HG03442 (cell line): ENCODE data around the gene PAFAH1B2.
"Not testable (repeated sequence)": the region's sequence is repeated elsewhere in the genome, so short reads cannot be mapped to it uniquely, and the experiment has no call there.

Source experiments
- ATAC-seq: cut with Tn5 transposase; IDR thresholded peaks from one replicate; pipeline ENCODE4 v1.9.1; 2021; ENCODE audit warnings: mild to moderate bottlenecking, moderate library complexity; ENCODE audit not compliant: unreplicated experiment

The PAFAH1B2 gene

GRCh38 chr11:117127171-117127901 lies 16.8 kb upstream of the PAFAH1B2 start:
- no peak for ATAC-seq

- no peak for ATAC-seq
Measured at GRCh38 chr11:117128289-117128688, 15.8 kb upstream of the PAFAH1B2 start.

DNA sequence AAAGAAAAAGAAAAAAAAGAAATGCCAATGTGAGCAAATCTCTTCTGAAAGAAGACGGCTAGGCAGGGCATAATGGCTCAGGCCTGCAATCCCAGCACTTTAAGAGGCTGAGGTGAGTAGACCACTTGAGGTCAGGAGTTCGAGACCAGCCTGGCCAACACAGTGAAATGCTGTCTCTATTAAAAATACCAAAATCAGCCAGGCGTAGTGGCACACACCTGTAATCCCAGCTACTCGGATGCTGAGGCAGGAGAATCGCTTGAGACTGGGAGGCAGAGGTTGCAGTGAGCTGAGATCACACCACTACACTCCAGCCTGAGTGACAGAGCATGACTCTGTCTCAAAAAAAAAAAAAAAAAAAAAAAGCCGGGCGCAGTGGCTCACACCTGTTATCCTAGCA lies 13.7 kb upstream of the PAFAH1B2 start:
- not testable (repeated sequence) for ATAC-seq

- no peak for ATAC-seq
Measured at GRCh38 chr11:117130879-117131278, 13.2 kb upstream of the PAFAH1B2 start.

DNA sequence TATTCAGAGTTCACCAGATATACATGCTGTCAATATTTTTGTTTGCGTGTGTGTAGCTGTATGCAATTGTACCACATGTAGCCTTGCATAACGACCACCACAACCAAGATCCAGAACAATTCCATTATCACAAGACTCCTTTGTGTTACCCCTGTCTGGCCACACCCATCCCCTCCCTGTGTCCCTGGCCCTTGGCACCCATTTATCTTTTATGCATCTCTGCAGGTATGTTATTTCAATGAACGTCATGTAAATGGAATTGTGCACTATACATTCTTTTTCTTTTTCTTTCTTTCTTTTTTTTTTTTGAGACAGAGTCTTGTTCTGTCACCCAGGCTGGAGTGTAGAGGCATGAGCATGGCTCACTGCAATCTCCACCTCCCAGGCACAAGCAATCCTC lies 9.7 kb upstream of the PAFAH1B2 start:
- no peak for ATAC-seq

- not testable (repeated sequence) for ATAC-seq
Measured at GRCh38 chr11:117134979-117135378, 9.1 kb upstream of the PAFAH1B2 start.

- not testable (repeated sequence) for ATAC-seq
Measured at GRCh38 chr11:117137223-117138086, 6.6 kb upstream of the PAFAH1B2 start.

GRCh38 chr11:117143390-117143789 lies 697 bp upstream of the PAFAH1B2 start:
- ATAC-seq = no peak

DNA sequence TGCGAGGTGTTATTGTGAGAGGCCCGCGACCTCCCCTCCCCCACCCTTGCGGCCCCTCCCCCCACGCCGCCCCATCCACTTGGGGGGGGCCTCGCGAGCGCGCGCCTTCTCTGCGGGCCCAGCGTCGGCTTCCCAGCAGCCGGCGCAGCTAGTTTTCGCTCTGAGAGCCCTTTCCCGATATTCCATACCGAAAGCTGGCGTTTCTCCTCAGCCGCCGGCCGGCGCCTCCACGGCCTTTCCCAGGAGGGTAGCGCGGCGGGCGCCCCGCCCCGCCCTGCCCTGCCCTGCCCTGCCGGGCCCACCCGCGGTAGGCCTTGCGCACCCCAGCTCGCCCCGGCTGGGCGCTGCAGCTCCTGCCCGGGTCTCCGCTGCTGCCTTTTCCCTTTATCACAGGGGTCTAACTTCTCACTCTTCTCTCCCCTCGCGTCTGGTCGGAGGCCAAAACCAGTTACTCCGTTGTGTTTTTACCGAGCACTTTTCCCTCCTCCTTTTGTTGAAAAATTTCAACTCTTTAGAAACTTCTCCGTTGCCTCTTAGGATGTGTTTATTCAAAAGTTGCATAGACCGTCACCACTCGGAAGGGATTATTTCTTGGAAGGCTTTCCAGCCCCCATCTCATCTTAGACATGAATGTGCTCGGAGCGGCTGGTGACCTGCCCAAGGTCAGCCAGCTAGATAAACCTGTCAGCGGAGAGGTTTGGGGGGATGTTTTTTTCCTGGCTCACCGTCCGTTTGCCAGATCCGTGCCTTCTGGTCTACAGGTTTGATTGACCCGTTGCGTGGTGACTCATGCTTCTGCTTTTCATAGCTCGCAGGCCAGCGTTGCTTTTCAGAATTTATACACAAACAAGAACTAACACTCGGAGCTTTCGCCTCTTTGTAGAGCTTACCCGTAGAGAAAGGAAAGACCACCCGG lies 648 bp downstream of the PAFAH1B2 start:
- peak; percentile 47 for ATAC-seq

- no peak for ATAC-seq
Measured at GRCh38 chr11:117145393-117145761, 1.3 kb downstream of the PAFAH1B2 start.

DNA sequence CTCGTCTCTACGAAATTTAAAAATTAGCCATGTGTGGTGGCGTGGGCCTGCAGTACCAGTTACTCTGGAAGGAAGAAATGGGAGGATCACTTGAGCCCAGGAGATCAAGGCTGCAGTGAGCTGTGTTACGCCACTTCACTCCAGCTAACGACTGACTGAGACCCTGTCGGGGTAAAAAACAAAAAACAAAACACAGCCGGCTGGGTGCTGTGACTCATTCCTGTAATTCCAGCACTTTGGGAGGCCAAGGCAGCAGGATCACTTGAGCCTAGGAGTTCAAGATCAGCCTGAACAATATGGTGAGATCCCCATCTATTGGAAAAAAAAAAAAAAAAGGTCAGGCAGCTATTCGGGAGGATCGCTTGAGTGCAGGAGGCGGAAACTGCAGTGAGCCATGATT lies 2.4 kb downstream of the PAFAH1B2 start:
- no peak for ATAC-seq

GRCh38 chr11:117152066-117152465 lies 8.0 kb downstream of the PAFAH1B2 start:
- no peak for ATAC-seq

- ATAC-seq = no peak
Measured at GRCh38 chr11:117154468-117154867, 10.4 kb downstream of the PAFAH1B2 start.

- no peak for ATAC-seq
Measured at GRCh38 chr11:117157507-117157906, 13.4 kb downstream of the PAFAH1B2 start.

- no peak for ATAC-seq
Measured at GRCh38 chr11:117159892-117160291, 15.8 kb downstream of the PAFAH1B2 start.

- no peak for ATAC-seq
Measured at GRCh38 chr11:117160826-117161225, 16.7 kb downstream of the PAFAH1B2 start.

DNA sequence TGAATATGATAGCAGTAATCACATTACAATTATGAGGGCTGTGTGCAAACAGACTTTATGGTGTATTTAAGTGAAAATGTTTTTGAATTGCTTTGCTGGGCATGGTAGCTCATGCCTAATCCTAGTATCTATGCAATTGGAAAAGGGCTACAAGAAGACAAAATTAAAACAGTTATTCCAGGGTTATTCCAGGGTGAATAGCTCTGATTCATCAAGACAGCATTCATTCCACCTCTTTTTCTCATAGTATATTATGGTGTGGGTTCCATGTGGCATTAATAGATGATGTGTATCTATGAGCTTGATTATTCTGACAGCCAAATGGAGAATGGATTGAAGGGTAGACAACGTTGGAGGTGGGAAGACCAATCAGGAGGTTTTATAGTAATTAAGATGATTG lies 22.4 kb downstream of the PAFAH1B2 start:
- no peak for ATAC-seq

GRCh38 chr11:117169736-117170135 lies 25.6 kb downstream of the PAFAH1B2 start:
- ATAC-seq = no peak

GRCh38 chr11:117170210-117170609 lies 26.1 kb downstream of the PAFAH1B2 start:
- ATAC-seq = no peak

DNA sequence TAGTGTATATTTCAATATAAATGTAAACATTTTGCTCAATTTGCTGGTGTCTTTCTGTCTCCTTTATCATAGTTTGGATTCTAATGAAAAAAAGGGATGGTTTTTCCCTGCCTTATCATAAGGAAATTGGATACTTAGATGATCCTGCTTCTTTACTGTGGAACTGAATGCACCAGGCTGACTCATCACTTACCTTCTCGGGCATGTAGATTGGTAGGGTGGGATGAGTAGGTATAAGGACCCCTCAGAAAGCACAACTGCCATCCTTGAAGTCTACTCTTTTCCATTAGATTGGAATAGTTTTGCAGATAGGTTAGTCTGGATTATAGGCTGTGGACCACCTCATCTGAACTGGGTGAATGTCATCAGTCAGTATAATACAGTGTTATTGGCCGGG lies 26.9 kb downstream of the PAFAH1B2 start:
- ATAC-seq = no peak

GRCh38 chr11:117171404-117172061 lies 27.4 kb downstream of the PAFAH1B2 start:
- ATAC-seq = no peak
